Right lobe of liver (tissue), 4 donors: ENCODE measurements around the gene KIRREL2.

Experiments used
- CTCF ChIP-seq, 4 donors: fragments of 200-600 bp in 3 of 4; fragments of 450-650 bp in 1 of 4; IDR thresholded peaks; one replicate each; pipeline versions ENCODE4 v1.5.1 to v1.8.0; 2016 to 2022; ENCODE audit warnings: antibody characterized with exemption in 4 of 4, mild to moderate bottlenecking in 2 of 4
- POLR2A ChIP-seq: fragments of 450-650 bp; IDR thresholded peaks from one replicate; pipeline ENCODE4 v1.6.1; 2017; ENCODE audit warnings: antibody characterized with exemption, mild to moderate bottlenecking
- donor health status: DM: no; HTN: no; CAD: no.
- donor health status: DM: no; HTN: no; CAD: no.
- donor health status: DM: no; HTN: yes; CAD: no.

- TF ChIP-seq CTCF (IDR thresholded peaks at IDR 0.05) (no peak), POLR2A (no peak)
These were observed 32.8 kb downstream of the KIRREL2 start for GRCh38 chr19:35889370-35890112.
